Mesodermal cell (in vitro differentiated cells): Measurements from ENCODE around the gene MED12L.
"Not testable (repeated sequence)": the region's sequence is repeated elsewhere in the genome, so short reads cannot be mapped to it uniquely, and the experiment has no call there.

Experiments used
- H3K27ac ChIP-seq: 2 replicates; pipeline ENCODE4 v1.7.0; 2013; ENCODE audit warnings: mild to moderate bottlenecking, low read depth, low read length, moderate library complexity; ENCODE audit not compliant: severe bottlenecking
- H3K36me3 ChIP-seq: 2 replicates; pipeline ENCODE4 v1.7.1; 2013; ENCODE audit warnings: mild to moderate bottlenecking, low read length, moderate library complexity; ENCODE audit not compliant: control insufficient read depth, insufficient read depth
- H3K4me1 ChIP-seq: one replicate; pipeline ENCODE4 v1.7.1; 2013; ENCODE audit warnings: mild to moderate bottlenecking, low read length; ENCODE audit not compliant: insufficient read depth, control insufficient read depth, poor library complexity, severe bottlenecking
- H3K4me3 ChIP-seq: 2 replicates; pipeline ENCODE4 v1.7.0; 2013; ENCODE audit warnings: low read length, control low read depth, mild to moderate bottlenecking; ENCODE audit not compliant: insufficient read depth, poor library complexity, severe bottlenecking; ENCODE audit errors: extremely low read depth
- H3K9me3 ChIP-seq: 2 replicates; pipeline ENCODE4 v1.7.1; 2013; ENCODE audit warnings: mild to moderate bottlenecking, low read length, moderate library complexity; ENCODE audit not compliant: control insufficient read depth
- WGBS, 2 experiments: methylation state at CpG; one replicate each; pipeline ENCODE4 v1.1.5; 2013; ENCODE audit warnings: missing lambda C conversion rate in 2 of 2; ENCODE audit not compliant: insufficient coverage in 2 of 2; 5-methylcytosine and 5-hydroxymethylcytosine counted together

MED12L gene

GRCh38 chr3:151227807-151228665 is 142.6 kb downstream of the MED12L start:
- H3K27ac ChIP-seq: peak overlapping the region; percentile 96
- H3K36me3 ChIP-seq: no peaks in the 10 kb centered on the region

GRCh38 chr3:151228666-151229040 is 143.2 kb downstream of the MED12L start:
- Histone ChIP-seq H3K27ac (peak overlapping the region; percentile 96), H3K4me1 (peaks cover 43% of the 10 kb centered on the region), H3K4me3 (no peak overlapping the region), H3K36me3 (no peaks in the 10 kb centered on the region), H3K9me3 (no peaks in the 10 kb centered on the region)
- WGBS, 2 experiments: 70% methylated on average over 1 of the region's 1 CpG

More at GRCh38 chr3:151227807-151228665, 142.6 kb downstream of the MED12L start:
- Histone ChIP-seq H3K4me3 (no peak overlapping the region), H3K4me1 (peaks cover 43% of the 10 kb centered on the region), H3K9me3 (peaks cover 4% of the 10 kb centered on the region)
- WGBS, 2 experiments: 57 to 65% methylated on average over 3 to 6 of the region's 9 CpGs

GRCh38 chr3:151230646-151231045 is 145.2 kb downstream of the MED12L start:
- H3K4me1 ChIP-seq: peaks cover 37% of the 10 kb centered on the region
- 61 to 78% methylated on average over 3 of the region's 4 CpGs for whole genome bisulfite sequencing, 2 experiments
- H3K9me3 ChIP-seq: no peaks in the 10 kb centered on the region
- H3K4me3 ChIP-seq: no peak overlapping the region
- no peaks in the 10 kb centered on the region for H3K36me3 ChIP-seq
- H3K27ac ChIP-seq: no peak overlapping the region

GRCh38 chr3:151232403-151232802 is 146.9 kb downstream of the MED12L start:
- H3K9me3 ChIP-seq, H3K4me3 ChIP-seq, H3K36me3 ChIP-seq, H3K27ac ChIP-seq: not testable (repeated sequence)
- peaks cover 22% of the 10 kb centered on the region for H3K4me1 ChIP-seq

- Histone ChIP-seq H3K9me3 (no peaks in the 10 kb centered on the region), H3K4me1 (peaks cover 18% of the 10 kb centered on the region)
Observed at GRCh38 chr3:151232991-151233390, 147.5 kb downstream of the MED12L start.

GRCh38 chr3:151234825-151235224 is 149.4 kb downstream of the MED12L start:
- WGBS, 2 experiments: 92 to 100% methylated on average over 1 to 5 of the region's 6 CpGs
- peaks cover under 1% of the 10 kb centered on the region for H3K4me1 ChIP-seq
- no peak overlapping the region for H3K4me3 ChIP-seq
- no peaks in the 10 kb centered on the region for H3K36me3 ChIP-seq
- H3K9me3 ChIP-seq: no peaks in the 10 kb centered on the region
- H3K27ac ChIP-seq: no peak overlapping the region

More at GRCh38 chr3:151232991-151233390, 147.5 kb downstream of the MED12L start:
- no peaks in the 10 kb centered on the region for H3K36me3 ChIP-seq
- no peak overlapping the region for H3K27ac ChIP-seq
- H3K4me3 ChIP-seq: no peak overlapping the region
- WGBS, 2 experiments: 79 to 94% methylated on average over 4 of the region's 4 CpGs

GRCh38 chr3:151236316-151236715 is 150.9 kb downstream of the MED12L start:
- Histone ChIP-seq H3K4me3 (no peak overlapping the region), H3K27ac (no peak overlapping the region), H3K36me3 (no peaks in the 10 kb centered on the region), H3K9me3 (no peaks in the 10 kb centered on the region), H3K4me1 (no peaks in the 10 kb centered on the region)
- 100% methylated on average over 2 of the region's 2 CpGs; no CpG with 5 or more reads in 1 of the 2 experiments for WGBS, 2 experiments

GRCh38 chr3:151236736-151237135 is 151.3 kb downstream of the MED12L start:
- H3K4me1 ChIP-seq: no peaks in the 10 kb centered on the region
- 87 to 93% methylated on average over 5 of the region's 7 CpGs for WGBS, 2 experiments
- H3K9me3 ChIP-seq: no peaks in the 10 kb centered on the region
- H3K27ac ChIP-seq: no peak overlapping the region
- H3K4me3 ChIP-seq: no peak overlapping the region
- no peaks in the 10 kb centered on the region for H3K36me3 ChIP-seq

- not testable (repeated sequence) for H3K36me3 ChIP-seq, H3K27ac ChIP-seq, H3K4me3 ChIP-seq, H3K9me3 ChIP-seq, H3K4me1 ChIP-seq
- WGBS, 2 experiments: 48 to 80% methylated on average over 1 to 4 of the region's 18 CpGs
Observed at GRCh38 chr3:151242006-151242405, 156.5 kb downstream of the MED12L start.

GRCh38 chr3:151248772-151249337 is 163.4 kb downstream of the MED12L start:
- no peak overlapping the region for H3K4me3 ChIP-seq
- H3K27ac ChIP-seq: no peak overlapping the region
- H3K9me3 ChIP-seq: no peaks in the 10 kb centered on the region
- WGBS, 2 experiments: 95% methylated on average over 3 of the region's 3 CpGs
- no peaks in the 10 kb centered on the region for H3K4me1 ChIP-seq
- no peaks in the 10 kb centered on the region for H3K36me3 ChIP-seq

GRCh38 chr3:151256749-151257148 is 171.3 kb downstream of the MED12L start:
- H3K4me1 ChIP-seq: no peaks in the 10 kb centered on the region
- no peak overlapping the region for H3K4me3 ChIP-seq
- no peaks in the 10 kb centered on the region for H3K9me3 ChIP-seq
- H3K36me3 ChIP-seq: no peaks in the 10 kb centered on the region
- H3K27ac ChIP-seq: no peak overlapping the region
- 86 to 100% methylated on average over 1 of the region's 1 CpG for WGBS, 2 experiments
